ENCODE measurements around the gene CFAP74. TPM values are rescaled to one million over a fixed set of nuclear protein-coding genes. Genes with fewer than 3 reads are reported as not detected.

The CFAP74 gene
- total RNA-seq, 1 experiment from 2014 or later, result 0.28 TPM

DNA sequence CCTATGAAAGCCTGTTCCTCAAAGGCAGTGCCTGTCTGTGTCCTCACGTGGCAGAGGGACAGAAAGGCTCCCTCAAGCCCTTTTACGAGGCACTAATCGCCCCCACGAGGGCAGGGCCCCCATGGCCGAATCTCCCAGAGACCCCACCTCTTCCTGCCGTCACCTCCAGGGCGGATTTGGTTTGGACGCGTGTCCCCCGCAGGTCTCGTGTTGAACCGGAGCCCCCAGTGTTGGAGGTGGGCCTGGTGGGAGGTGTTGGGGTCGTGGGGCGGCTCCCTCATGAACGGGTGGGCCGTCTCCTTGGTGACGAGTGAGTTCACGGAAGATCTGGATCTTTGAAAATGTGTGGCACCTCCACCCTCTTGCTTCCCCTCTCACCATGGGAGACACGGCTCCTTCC is 27.6 kb downstream of the CFAP74 start:
- DNase-seq, result no peak

More for the DNA sequence above, 27.6 kb downstream of the CFAP74 start:
- H2AK5ac ChIP-seq (ENCODE audit: insufficient read length, low read length), result no peak overlapping the region
- H3K18ac ChIP-seq (ENCODE audit: insufficient read length, low read depth, low read length), result no peak overlapping the region
- H3K27me3 ChIP-seq (ENCODE audit: insufficient read depth, low read length), result no peaks in the 10 kb centered on the region
- no peak overlapping the region for H2BK12ac ChIP-seq (ENCODE audit: insufficient read length, low read depth, low read length)
- no peak overlapping the region for H2BK120ac ChIP-seq (ENCODE audit: low read depth, low read length, poor library complexity, severe bottlenecking)
- H4K8ac ChIP-seq (replicated peaks; ENCODE audit: insufficient read length, low read depth, low read length), result no peak overlapping the region
- no peak overlapping the region for H3K27ac ChIP-seq (ENCODE audit: insufficient read length, low read depth, low read length)
- H4K91ac ChIP-seq (ENCODE audit: insufficient read length, low read depth, low read length), result no peak overlapping the region
- no peaks in the 10 kb centered on the region for H3K4me1 ChIP-seq (ENCODE audit: insufficient read depth, low read length)
- Mint-ChIP-seq H3K4me1 (peaks cover 0 to 12% of the 10 kb centered on the region in 2 experiments; a peak in 3 of 4 replicates), H3K9me3 (peaks cover 18 to 25% of the 10 kb centered on the region in 2 experiments), H3K36me3 (ENCODE audit: insufficient read depth in 1 of 3, low read depth in 3 of 3) (peaks cover 0 to 11% (median 0%) of the 10 kb centered on the region in 3 experiments; a peak in 3 of 7 replicates), H3K4me3 (no peak overlapping the region), H3K27me3 (ENCODE audit: low read depth) (peaks cover 5% of the 10 kb centered on the region), H3K27ac (no peak overlapping the region)
- no peak overlapping the region for H2BK5ac ChIP-seq (ENCODE audit: insufficient read length, low read length)
- no peaks in the 10 kb centered on the region for H3K23me2 ChIP-seq (ENCODE audit: insufficient read length, low read depth, low read length, poor library complexity, severe bottlenecking)
- H4K5ac ChIP-seq (ENCODE audit: insufficient read length, low read depth, low read length), result no peak overlapping the region
- H3K56ac ChIP-seq (ENCODE audit: insufficient read length, low read depth, low read length), result no peak overlapping the region
- no peaks in the 10 kb centered on the region for H3K79me1 ChIP-seq (ENCODE audit: insufficient read depth, low read depth, low read length, poor library complexity, severe bottlenecking)
- H2BK15ac ChIP-seq (ENCODE audit: low read depth, low read length), result no peak overlapping the region
- H3K4me2 ChIP-seq (ENCODE audit: insufficient read depth, insufficient read length, low read length), result no peak overlapping the region
- no peak overlapping the region for H3K23ac ChIP-seq (ENCODE audit: insufficient read length, low read depth, low read length)
- no peaks in the 10 kb centered on the region for H3K9me3 ChIP-seq (ENCODE audit: control insufficient read depth, low read depth, low read length)
- no peak overlapping the region for H3T11ph ChIP-seq (ENCODE audit: low read length)
- H2AFZ ChIP-seq (ENCODE audit: low read length), result no peak overlapping the region
- no peaks in the 10 kb centered on the region for H4K20me1 ChIP-seq (ENCODE audit: control insufficient read depth, insufficient read depth, insufficient read length)
- no peaks in the 10 kb centered on the region for H3K79me2 ChIP-seq (ENCODE audit: insufficient read depth, low read length)
- H2BK20ac ChIP-seq (ENCODE audit: low read depth, low read length, poor library complexity, severe bottlenecking), result no peak overlapping the region
- no CpG with 5 or more reads among the region's 19 CpGs for WGBS (ENCODE audit: extremely low coverage, insufficient read length, low lambda C conversion rate)
- no peak overlapping the region for H3K9ac ChIP-seq (ENCODE audit: extremely low read depth, insufficient read length, low read length)
- TF ChIP-seq, protein P1, sequence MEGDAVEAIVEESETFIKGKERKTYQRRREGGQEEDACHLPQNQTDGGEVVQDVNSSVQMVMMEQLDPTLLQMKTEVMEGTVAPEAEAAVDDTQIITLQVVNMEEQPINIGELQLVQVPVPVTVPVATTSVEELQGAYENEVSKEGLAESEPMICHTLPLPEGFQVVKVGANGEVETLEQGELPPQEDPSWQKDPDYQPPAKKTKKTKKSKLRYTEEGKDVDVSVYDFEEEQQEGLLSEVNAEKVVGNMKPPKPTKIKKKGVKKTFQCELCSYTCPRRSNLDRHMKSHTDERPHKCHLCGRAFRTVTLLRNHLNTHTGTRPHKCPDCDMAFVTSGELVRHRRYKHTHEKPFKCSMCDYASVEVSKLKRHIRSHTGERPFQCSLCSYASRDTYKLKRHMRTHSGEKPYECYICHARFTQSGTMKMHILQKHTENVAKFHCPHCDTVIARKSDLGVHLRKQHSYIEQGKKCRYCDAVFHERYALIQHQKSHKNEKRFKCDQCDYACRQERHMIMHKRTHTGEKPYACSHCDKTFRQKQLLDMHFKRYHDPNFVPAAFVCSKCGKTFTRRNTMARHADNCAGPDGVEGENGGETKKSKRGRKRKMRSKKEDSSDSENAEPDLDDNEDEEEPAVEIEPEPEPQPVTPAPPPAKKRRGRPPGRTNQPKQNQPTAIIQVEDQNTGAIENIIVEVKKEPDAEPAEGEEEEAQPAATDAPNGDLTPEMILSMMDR (conservative IDR thresholded peaks at IDR 0.05), result no peak
- no peak overlapping the region for H3K4ac ChIP-seq (ENCODE audit: low read depth, low read length)
- H3K14ac ChIP-seq (ENCODE audit: insufficient read depth, low read length), result no peak overlapping the region; the same call in 1 of the 2 replicates
